H1 (cell line): ENCODE data around the gene NAA40. TPM values are rescaled to one million over a fixed set of nuclear protein-coding genes. Genes with fewer than 3 reads are reported as not detected.

Experiments used
- BACH1 ChIP-seq: IDR thresholded peaks from 2 replicates; pipeline ENCODE4 v1.6.1; 2012; ENCODE audit warnings: low read length, improper control_type of control experiment
- CBX8 ChIP-seq: fragments of 300-800, 300-1000 bp; sonication (generic); IDR thresholded peaks from 2 replicates; pipeline ENCODE4 v1.7.1; 2016; ENCODE audit warnings: low read depth, low read length, borderline replicate concordance
- CHD1 ChIP-seq: IDR thresholded peaks from 2 replicates; pipeline ENCODE4 v1.6.1; 2012; ENCODE audit warnings: low read depth, low read length, improper control_type of control experiment
- FOSL1 ChIP-seq: IDR thresholded peaks from 2 replicates; pipeline ENCODE4 v1.6.1; 2011; ENCODE audit warnings: mild to moderate bottlenecking, low read depth, low read length, moderate library complexity; ENCODE audit not compliant: insufficient read depth
- KDM4A ChIP-seq: IDR thresholded peaks from one replicate; pipeline ENCODE4 v1.7.1; 2012; ENCODE audit warnings: low read depth, mild to moderate bottlenecking, moderate library complexity, low read length, inconsistent platforms; ENCODE audit not compliant: severe bottlenecking
- NRF1 ChIP-seq: IDR thresholded peaks from 2 replicates; pipeline ENCODE4 v1.6.1; 2011; ENCODE audit warnings: mild to moderate bottlenecking, low read depth, low read length, improper control_type of control experiment
- RXRA ChIP-seq: IDR thresholded peaks from 2 replicates; pipeline ENCODE4 v1.6.1; 2011; ENCODE audit warnings: low read depth, mild to moderate bottlenecking, low read length, moderate library complexity; ENCODE audit not compliant: insufficient read depth
- SIRT6 ChIP-seq: IDR thresholded peaks from one replicate; pipeline ENCODE4 v1.7.1; 2012; ENCODE audit warnings: low read length, inconsistent platforms
- polyA plus RNA-seq, 7 experiments: library from polyadenylated mRNA; depleted of rRNA in 3 of 7; stranded (reverse) in 5 of 7; unstranded in 2 of 7; fragments of >200 nt in 5 of 7; fragments of 200-250 nt in 2 of 7; gene quantifications; 1 replicate in 5 of 7; 2 replicates in 1 of 7; 4 replicates in 1 of 7; pipeline versions ENCODE4 v1.2.1 to v1.2.3, GENCODE V29; 2011 to 2013; ENCODE audit warnings: missing spikeins in 2 of 7, mixed read lengths in 2 of 7
- total RNA-seq: library from RNA; stranded (reverse); fragmentation: NEBNext Ultra II Directional; extraction: Animal tissue kit (Norgen Biotek cat#: 25700); gene quantifications from 2 replicates; pipeline ENCODE4 v1.2.1, GENCODE V29; 2021

The NAA40 gene
- total and polyA plus RNA-seq, 2 of the 8 experiments (the other 6 are each of a cell fraction or from before 2014, with no cell fraction given) = 20.0 to 31.1 TPM

- TF ChIP-seq RXRA (no peak), SIRT6 (no peak), NRF1 (no peak), CHD1 (no peak), FOSL1 (no peak), CBX8 (no peak), KDM4A (no peak), BACH1 (no peak)
Measured at GRCh38 chr11:63997801-63998337, 59.1 kb downstream of the NAA40 start (continued).
